RWPE1 (cell line): Measurements from ENCODE around the gene COL6A2.

Experiments
- CTCF ChIA-PET: fragments of 350-600 bp; sonication (Branson Sonifier 250); formaldehyde crosslinking; extraction: SDS; loops from one replicate; lab custom pipeline; 2021; lab: Yijun Ruan, JAX
- POLR2A ChIA-PET: fragments of 400-600 bp; formaldehyde crosslinking; extraction: SDS; loops from one replicate; lab custom pipeline; 2020; ENCODE audit warnings: antibody characterized with exemption; ENCODE audit not compliant: low non-redundant PET; lab: Yijun Ruan, JAX
- DNase-seq: peaks from one replicate; pipeline ENCODE4 v3.0.0; 2012; ENCODE audit warnings: low spot score
- H3K27ac ChIP-seq: fragments of 450-650 bp; 2 replicates; pipeline ENCODE4 v1.5.1; 2017
- TF ChIP-seq, protein P1 (sequence below): fragments of 450-650 bp; conservative IDR thresholded peaks from 2 replicates; pipeline ENCODE4 v1.5.1; 2017; ENCODE audit warnings: low read depth, mild to moderate bottlenecking

Gene COL6A2

DNA sequence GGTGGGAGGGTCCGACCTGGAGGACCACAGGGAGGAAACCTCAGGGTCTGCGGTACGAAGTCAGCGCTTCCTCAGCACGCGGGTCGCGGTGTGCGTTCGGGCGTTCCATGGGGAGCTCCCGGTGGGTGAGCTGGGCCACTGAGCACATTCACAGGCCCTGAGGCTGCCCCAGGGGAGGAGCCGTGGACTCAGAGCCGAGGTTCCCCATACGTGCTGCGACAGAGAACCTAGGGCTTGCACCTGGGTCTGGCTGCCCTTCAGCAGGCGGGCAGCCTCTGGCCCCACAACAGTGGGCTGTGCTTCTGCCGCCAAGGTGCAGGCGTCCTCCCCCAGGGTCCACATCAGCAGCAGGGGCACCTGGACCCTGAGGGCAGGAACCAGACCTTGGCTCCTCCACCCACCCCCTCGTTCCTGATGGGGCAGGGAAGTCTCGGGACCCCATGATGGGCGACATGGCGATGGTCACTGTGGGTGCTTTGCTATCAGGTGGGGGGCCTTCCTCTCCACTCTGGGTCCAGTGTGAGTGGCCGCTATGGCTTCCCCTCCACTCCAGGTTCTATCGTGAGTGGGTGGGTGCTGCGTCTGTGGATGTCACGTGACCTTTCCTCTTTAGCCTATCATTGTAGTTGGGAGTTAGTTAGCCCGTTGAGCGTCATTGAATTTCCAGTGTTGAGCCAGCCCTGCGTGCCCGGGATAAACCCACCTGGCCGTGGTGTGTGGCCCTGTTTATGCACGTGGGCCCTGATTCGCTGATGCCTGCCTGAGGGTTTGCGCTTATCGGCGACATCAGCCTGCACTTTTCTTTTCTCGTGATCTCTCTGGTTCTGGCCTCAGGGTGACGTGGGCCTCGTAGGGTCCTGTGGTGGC is 29.6 kb downstream of the COL6A2 start:
- ChIA-PET POLR2A (no interaction called here), CTCF (no interaction called here)
- TF ChIP-seq, protein P1, sequence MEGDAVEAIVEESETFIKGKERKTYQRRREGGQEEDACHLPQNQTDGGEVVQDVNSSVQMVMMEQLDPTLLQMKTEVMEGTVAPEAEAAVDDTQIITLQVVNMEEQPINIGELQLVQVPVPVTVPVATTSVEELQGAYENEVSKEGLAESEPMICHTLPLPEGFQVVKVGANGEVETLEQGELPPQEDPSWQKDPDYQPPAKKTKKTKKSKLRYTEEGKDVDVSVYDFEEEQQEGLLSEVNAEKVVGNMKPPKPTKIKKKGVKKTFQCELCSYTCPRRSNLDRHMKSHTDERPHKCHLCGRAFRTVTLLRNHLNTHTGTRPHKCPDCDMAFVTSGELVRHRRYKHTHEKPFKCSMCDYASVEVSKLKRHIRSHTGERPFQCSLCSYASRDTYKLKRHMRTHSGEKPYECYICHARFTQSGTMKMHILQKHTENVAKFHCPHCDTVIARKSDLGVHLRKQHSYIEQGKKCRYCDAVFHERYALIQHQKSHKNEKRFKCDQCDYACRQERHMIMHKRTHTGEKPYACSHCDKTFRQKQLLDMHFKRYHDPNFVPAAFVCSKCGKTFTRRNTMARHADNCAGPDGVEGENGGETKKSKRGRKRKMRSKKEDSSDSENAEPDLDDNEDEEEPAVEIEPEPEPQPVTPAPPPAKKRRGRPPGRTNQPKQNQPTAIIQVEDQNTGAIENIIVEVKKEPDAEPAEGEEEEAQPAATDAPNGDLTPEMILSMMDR, result no peak
- H3K27ac ChIP-seq, result no peak overlapping the region
- no peak for DNase-seq

DNA sequence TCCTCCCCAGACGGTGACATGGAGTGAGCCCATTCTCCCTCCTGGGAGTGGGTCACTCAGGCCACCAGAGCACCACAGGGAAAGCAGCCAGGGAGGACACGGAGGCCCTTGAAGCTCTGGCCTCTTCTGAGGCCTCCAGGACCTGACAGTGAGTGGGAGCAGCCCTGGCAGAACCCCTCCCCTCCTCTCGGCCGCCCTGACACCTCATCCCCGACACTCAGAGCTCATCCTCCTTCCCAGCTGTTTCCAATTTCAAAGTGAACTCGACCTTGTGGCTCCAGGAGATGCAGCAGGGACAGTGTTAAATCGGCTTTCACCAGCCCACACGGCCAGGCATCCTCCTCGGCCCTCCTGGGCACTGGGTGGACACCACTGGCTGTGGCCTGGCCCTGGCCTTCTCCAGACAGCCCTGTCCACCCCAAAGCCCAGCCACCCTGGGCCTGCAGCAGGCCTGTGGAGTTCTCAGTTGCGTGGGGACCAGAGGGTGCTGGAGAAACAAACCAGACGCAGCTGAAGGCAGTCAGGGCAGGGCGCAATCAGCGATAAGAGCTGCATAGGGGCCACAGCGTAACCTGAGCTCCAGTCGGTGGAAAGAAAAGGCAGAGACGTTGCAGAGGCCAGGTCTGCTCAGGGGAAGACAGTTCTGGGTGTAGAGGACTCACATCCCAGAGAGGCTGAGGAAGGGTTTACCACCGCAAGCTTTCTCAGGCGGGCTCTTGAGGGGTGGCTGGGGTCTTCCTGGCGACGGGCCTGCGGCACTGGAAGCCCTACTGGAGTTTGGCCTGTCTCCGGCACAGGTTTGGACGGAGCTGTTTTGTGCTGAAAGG is 30.4 kb downstream of the COL6A2 start:
- TF ChIP-seq, protein P1, result no peak
- ChIA-PET CTCF (no interaction called here), POLR2A (no interaction called here)
- no peak for DNase-seq
- no peak overlapping the region for H3K27ac ChIP-seq

DNA sequence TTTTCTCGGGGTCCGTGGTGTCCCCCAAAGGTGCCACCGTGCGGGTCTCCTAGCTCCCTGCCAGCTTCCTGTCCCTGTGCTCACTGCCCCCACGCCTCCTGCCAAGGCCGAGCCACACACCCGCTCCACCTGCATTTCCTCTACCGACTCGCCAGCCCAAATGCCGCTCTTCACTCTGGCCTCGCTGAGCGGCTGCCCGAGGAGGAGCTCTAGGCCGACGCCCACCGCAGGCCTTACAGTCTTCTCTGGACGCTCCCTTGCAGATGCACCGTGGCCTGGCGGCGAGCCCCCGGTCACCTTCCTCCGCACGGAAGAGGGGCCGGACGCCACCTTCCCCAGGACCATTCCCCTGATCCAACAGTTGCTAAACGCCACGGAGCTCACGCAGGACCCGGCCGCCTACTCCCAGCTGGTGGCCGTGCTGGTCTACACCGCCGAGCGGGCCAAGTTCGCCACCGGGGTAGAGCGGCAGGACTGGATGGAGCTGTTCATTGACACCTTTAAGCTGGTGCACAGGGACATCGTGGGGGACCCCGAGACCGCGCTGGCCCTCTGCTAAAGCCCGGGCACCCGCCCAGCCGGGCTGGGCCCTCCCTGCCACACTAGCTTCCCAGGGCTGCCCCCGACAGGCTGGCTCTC is 31.1 kb downstream of the COL6A2 start:
- TF ChIP-seq, protein P1, result no peak
- POLR2A ChIA-PET, result no interaction called here

DNA sequence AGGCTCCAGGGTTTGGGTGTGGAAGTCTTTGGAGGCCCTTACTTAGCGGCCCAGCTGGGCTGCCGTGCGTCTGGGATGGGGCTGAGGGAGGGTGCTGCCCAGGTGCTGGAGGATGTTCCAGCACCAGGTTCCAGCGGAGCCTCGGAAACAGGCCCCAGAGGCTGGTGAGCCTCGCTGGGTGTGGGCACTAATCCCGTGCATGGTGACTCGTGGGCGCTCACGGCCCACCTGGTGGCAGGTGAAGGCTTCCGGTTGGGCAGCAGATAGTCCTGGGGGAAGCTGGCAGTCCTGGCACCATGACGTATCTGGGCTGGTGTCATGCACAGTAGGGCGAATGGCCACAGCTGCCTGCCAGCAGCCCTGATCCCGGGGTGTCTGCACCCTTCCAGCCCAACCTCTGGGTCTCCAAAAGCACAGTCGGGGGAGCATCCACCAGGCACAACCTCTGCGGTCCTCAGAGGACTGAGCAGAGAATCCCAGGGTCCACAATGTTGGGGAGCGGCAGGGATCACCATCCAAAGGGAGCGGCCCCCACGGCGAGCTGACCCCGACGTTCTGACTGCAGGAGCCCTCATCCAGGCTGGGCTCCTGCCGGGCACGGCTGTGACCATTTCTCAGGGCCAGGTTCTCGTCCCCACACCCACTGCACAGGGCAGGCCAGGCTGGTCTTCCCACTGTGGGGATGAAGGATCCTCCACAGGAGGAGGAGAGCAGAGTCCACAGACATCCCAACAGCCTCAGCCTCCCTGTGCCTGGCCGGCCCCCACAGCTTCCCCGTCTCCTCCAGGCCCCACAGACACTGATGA is 32.1 kb downstream of the COL6A2 start:
- CTCF ChIA-PET, result no interaction called here
- no peak overlapping the region for H3K27ac ChIP-seq
- TF ChIP-seq, protein P1, result no peak
- DNase-seq, result no peak
- POLR2A ChIA-PET, result interaction anchor here (0.6 kb wide), 1 partner anchor 237 kb away, joined by 4 read pairs; no protein-coding TSS in a partner anchor

More for the DNA sequence above, 31.1 kb downstream of the COL6A2 start:
- DNase-seq, result no peak
- CTCF ChIA-PET, result no interaction called here
- no peak overlapping the region for H3K27ac ChIP-seq

DNA sequence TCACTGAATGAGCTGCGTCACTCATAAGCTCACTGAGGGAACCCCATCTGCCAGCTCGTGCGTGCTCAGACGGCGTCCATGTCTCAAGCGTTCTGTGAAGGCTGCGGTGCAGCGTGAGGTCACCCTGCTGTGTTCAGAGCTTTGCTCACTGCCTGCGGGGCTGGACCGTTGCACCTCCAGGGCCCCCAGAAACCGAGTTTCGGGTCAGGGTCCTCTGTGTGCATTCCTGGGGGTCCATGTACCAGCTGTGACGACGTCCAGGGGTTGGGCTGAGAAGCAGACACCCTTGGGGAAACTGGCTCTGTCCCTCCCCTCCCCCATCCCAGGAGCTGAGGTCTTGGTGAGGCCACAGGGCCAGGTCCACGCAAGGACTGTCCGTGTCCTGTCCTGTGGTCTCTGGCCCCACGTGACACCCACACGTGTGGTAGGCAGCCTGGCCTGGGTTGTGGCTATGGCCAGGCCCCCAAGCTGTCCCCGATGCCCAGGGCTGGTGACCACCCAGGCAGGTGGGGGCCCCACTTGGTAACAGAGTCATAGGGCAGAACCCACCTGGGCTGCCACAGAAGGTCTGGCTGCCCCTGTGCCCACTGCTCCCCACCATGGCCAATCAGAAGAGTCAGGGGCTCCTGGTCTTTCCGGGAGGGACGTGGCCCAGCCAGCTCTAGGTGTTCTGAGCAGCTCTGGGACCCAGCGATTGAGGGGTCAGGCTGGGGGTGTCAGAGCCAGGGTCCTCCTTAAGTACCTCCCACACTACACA is 33.1 kb downstream of the COL6A2 start:
- no peak for DNase-seq
- ChIA-PET POLR2A (no interaction called here), CTCF (no interaction called here)
- no peak overlapping the region for H3K27ac ChIP-seq
- TF ChIP-seq, protein P1, result no peak
